Esophagus muscularis mucosa (tissue), 2 donors: Measurements from ENCODE around the gene SEPSECS.

Experiments
- EP300 ChIP-seq: sonication (generic); formaldehyde crosslinking; IDR thresholded peaks from one replicate; pipeline ENCODE4 v1.6.1; 2017; ENCODE audit warnings: antibody characterized with exemption
- POLR2A ChIP-seq: fragments of 450-650 bp; IDR thresholded peaks from one replicate; pipeline ENCODE4 v1.6.1; 2017; ENCODE audit warnings: antibody characterized with exemption, moderate library complexity, mild to moderate bottlenecking, low read depth

GRCh38 chr4:25109511-25109910 lies 50.7 kb downstream of the SEPSECS start:
- no peak for TF ChIP-seq EP300
- no peak for TF ChIP-seq POLR2A
